GM20000 (cell line): ENCODE data around the gene CEND1.
A peak's percentile ranks its signal among the peaks of the same experiment; 100 is the strongest.

Experiments used
- DNase-seq: peaks from one replicate; pipeline ENCODE4 v3.0.0; 2012; ENCODE audit warnings: low spot score
- TF ChIP-seq, protein P1 (sequence below): IDR thresholded peaks from 2 replicates; pipeline ENCODE4 v1.5.1; 2012; ENCODE audit warnings: mild to moderate bottlenecking, control low read depth; ENCODE audit errors: extremely low read depth, missing control alignments

Gene CEND1

DNA sequence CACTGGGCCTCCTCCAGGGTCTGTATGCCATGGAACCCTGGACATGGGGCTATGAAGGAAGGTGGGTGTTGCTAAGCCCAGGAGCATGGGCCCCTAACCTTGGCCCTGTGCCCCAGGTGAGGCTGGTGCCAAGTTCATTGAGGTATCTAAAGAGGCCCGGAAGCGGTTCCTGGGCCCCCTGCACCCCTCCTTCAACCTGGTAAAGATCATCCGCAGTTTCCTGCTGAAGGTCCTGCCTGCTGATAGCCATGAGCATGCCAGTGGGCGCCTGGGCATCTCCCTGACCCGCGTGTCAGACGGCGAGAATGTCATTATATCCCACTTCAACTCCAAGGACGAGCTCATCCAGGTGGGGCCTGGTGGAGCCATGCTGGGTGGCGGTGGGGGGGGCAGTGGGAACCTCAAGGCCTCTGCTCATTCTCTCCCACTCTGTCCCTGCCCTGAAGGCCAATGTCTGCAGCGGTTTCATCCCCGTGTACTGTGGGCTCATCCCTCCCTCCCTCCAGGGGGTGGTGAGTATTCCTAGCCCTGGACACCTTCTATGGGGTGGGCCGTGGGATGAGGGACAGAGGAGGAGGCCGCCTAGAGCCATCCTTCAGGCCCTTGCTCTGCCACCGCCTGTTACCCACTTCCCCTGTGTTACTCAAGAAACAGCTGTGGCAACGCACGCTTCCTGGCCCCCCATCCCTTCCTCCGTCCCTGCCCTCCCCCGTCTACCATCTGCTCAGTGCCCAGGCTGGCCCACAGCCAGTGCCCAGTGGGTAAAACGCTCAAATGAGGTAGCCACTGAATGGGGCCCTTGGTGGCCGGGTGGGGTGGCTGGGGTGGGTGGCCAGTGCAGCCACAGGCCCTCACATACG lies 31.9 kb upstream of the CEND1 start:
- no peak for DNase-seq
- TF ChIP-seq, protein P1, sequence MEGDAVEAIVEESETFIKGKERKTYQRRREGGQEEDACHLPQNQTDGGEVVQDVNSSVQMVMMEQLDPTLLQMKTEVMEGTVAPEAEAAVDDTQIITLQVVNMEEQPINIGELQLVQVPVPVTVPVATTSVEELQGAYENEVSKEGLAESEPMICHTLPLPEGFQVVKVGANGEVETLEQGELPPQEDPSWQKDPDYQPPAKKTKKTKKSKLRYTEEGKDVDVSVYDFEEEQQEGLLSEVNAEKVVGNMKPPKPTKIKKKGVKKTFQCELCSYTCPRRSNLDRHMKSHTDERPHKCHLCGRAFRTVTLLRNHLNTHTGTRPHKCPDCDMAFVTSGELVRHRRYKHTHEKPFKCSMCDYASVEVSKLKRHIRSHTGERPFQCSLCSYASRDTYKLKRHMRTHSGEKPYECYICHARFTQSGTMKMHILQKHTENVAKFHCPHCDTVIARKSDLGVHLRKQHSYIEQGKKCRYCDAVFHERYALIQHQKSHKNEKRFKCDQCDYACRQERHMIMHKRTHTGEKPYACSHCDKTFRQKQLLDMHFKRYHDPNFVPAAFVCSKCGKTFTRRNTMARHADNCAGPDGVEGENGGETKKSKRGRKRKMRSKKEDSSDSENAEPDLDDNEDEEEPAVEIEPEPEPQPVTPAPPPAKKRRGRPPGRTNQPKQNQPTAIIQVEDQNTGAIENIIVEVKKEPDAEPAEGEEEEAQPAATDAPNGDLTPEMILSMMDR, result no peak

DNA sequence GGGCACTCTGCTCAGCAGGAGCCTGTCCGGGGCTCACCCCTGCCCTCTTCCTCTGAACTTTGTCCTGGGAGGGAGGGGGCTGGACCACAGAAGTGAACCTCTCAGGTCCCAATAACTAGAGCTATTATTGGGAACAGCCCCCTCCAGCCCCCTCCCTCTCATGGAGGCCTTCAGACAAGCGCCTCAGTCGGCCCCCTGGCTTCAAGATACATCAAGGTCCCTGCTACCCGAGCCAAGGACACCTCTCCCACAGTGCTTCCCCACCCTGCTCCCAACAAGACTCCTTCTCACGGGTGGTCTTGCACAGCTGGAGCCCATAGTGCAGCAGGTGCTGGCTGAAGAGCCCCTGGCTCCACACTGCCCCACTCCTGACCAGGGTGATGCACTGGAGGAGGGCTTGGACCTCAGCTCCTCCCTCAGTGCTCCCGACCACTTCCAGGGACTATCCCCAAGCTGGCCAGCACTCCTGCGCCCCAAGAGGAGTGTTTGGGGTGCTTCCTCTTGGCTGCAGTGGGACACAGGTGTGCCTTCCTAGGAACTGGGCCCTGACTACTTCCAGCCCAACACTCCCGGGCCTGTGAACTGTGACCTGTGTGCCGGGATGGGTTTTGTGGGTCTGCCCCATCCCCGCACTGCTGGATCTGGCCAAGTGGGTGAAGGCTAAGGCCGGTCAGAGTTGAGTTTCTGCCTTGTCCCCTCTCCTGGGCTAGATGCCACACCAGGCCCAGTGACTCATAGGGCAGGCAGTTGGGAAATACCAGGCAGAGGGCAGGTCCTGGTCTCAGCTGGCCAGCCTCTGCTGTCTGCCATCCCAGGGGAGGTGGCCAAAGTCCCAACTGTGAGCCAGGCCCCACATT lies 31.0 kb upstream of the CEND1 start:
- TF ChIP-seq, protein P1, result no peak
- no peak for DNase-seq

DNA sequence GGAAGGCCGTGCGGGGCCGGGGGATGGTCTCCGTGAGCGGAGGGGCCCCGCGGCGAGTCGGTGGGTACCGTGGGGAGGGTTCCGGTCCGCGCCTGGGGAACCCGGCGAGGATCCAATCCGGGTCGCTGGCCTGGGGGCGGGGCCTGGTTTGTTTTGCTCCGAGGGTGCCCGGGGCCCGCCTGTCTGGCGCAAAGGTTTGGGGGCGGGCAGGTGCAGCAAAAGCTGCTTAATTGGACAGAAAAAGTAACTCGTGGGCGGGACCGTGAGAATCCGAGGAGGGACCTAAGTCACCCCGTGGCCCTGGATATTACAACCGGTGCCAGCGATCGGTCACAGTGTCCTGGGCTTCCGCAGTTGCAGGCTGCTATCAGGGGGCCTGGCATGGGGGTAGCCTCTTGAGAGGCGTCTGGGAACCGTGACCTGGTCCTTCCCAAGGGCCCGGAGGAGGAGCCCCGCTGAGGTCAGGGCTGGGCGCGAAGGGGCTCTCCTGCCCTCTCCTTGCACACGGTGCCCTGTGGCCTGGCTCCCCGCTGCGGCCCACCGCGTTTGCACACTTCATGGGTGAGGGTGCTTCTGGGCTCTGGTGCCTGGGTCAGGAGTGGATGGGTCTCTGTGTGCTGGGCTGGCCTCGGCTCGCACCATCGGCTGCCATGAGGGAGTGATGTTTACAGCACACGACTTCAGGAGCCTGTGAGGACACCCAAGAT lies 30.2 kb upstream of the CEND1 start:
- peak; percentile 94 for DNase-seq
- TF ChIP-seq, protein P1, result no peak

GRCh38 chr11:819129-819931 lies 29.4 kb upstream of the CEND1 start:
- TF ChIP-seq, protein P1, result no peak
- peak; percentile 97 for DNase-seq

DNA sequence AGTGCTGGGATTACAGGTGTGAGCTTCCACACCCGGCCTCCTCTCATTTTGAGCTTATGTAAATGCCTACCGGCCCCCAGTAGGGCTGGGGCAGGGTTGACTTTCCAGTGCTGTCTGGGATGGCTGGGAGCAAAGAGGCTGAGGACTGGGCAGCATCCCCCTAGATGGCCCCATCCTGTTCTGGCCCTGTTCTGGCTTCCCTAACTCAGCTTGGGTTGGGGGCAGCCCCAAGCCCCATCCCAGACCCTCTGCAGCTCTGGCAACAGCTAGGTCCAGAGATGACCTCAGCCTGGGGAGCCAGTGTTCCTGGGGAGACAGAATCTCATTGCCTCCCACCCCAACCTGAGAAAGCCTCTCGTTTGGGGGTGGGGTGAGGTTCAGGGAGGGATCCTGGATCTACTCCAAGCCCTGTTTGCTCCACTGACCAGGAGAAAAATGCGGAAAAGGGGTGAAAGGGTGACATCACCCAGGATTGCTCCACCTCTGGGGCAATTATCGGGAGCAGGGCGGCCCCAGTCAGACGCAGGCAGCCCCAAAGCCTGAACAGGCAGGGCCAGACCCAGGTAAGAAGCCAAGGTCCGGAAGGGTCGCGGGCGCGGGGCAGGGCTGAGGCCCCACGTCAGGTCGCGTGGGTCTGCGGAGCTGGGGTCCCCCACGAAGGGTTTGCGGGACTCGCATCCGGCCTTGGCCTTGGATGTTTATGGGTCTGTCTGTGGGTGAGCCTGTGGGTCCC lies 28.7 kb upstream of the CEND1 start, which contains the start of gene PNPLA2:
Gene PNPLA2, plus strand, starts transcription at position 519 of the 733 bp plus-strand sequence. CDS start 805 bp downstream, outside the sequence.
- no peak for DNase-seq
- TF ChIP-seq, protein P1, result no peak

DNA sequence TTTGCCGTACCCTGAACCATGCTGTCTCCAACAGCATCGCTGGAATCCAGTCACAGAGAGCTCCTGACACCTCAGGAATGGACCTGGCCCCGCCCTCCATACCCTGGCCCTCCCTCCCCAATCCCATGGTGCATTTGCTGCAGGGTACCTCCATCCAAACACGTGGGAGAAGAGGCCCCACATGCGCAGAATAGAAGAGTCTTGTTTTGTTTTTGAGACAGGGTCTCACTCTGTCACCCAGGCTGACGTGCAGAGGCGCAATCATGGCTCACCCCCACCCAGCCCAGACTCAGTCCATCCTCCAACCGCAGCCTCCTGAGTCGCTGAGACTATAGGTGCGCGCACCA lies 26.5 kb upstream of the CEND1 start:
- no peak for DNase-seq
- TF ChIP-seq, protein P1, result no peak
